Spleen (tissue), 11 donors: ENCODE data around the gene FLNB. TPM values are rescaled to one million over a fixed set of nuclear protein-coding genes. Genes with fewer than 3 reads are reported as not detected.
A peak's percentile ranks its signal among the peaks of the same experiment; 100 is the strongest.

Experiments used
- DNase-seq: peaks from one replicate; pipeline ENCODE4 v3.0.0-alpha.2; 2020
- H3K27ac ChIP-seq, 8 donors: fragments of 200-600 bp; sonication (generic) in 7 of 8; 1 replicate in 4 of 8; 2 replicates in 4 of 8; pipeline versions ENCODE4 v1.5.0 to v1.8.0; 2016 to 2021; ENCODE audit warnings: inconsistent platforms in 4 of 8, mild to moderate bottlenecking in 4 of 8, moderate library complexity in 1 of 8
- H3K27me3 ChIP-seq, 7 donors: fragments of 200-600 bp; sonication (generic) in 6 of 7; replicated peaks in 1 of 7; 1 replicate in 4 of 7; 2 replicates in 3 of 7; pipeline versions ENCODE4 v1.5.0 to v1.8.0; 2016 to 2021; ENCODE audit warnings: inconsistent platforms in 3 of 7, mild to moderate bottlenecking in 1 of 7
- H3K36me3 ChIP-seq, 6 donors: fragments of 200-600 bp; sonication (generic) in 5 of 6; 1 replicate in 4 of 6; 2 replicates in 2 of 6; pipeline versions ENCODE4 v1.5.0 to v1.8.0; 2016 to 2021; ENCODE audit warnings: inconsistent platforms in 2 of 6
- H3K4me1 ChIP-seq, 6 donors: fragments of 200-600 bp; sonication (generic) in 5 of 6; 1 replicate in 3 of 6; 2 replicates in 3 of 6; pipeline versions ENCODE4 v1.5.0 to v1.8.0; 2016 to 2021; ENCODE audit warnings: inconsistent platforms in 3 of 6
- H3K4me3 ChIP-seq, 8 donors: fragments of 200-600 bp; sonication (generic) in 7 of 8; 1 replicate in 4 of 8; 2 replicates in 4 of 8; pipeline versions ENCODE4 v1.5.0 to v1.8.0; 2016 to 2021; ENCODE audit warnings: inconsistent platforms in 4 of 8, mild to moderate bottlenecking in 4 of 8, moderate library complexity in 2 of 8
- H3K9me3 ChIP-seq, 8 donors: fragments of 200-600 bp; sonication (generic) in 7 of 8; 1 replicate in 4 of 8; 2 replicates in 4 of 8; pipeline versions ENCODE4 v1.5.0 to v1.8.0; 2016 to 2021; ENCODE audit warnings: inconsistent platforms in 4 of 8
- CTCF ChIP-seq, 11 experiments: fragments of 200-600 bp in 7 of 11; fragments of 450-650 bp in 4 of 11; sonication (generic) in 4 of 11; IDR thresholded peaks in 8 of 11; conservative IDR thresholded peaks in 3 of 11; 1 replicate in 7 of 11; 2 replicates in 4 of 11; pipeline versions ENCODE4 v1.4.0 to v1.8.0; 2016 to 2021; ENCODE audit warnings: antibody characterized with exemption in 11 of 11, inconsistent platforms in 4 of 11, mild to moderate bottlenecking in 1 of 11
- POLR2A ChIP-seq, 3 donors: fragments of 450-650 bp; IDR thresholded peaks; one replicate each; pipeline ENCODE4 v1.5.1; 2017; ENCODE audit warnings: antibody characterized with exemption in 3 of 3, mild to moderate bottlenecking in 1 of 3
- POLR2AphosphoS5 ChIP-seq, 3 donors: sonication (generic); formaldehyde crosslinking; IDR thresholded peaks; one replicate each; pipeline ENCODE4 v1.5.1; 2017; ENCODE audit warnings: antibody characterized with exemption in 3 of 3
- WGBS, 5 donors: extraction: QIAGEN DNeasy Blood & Tissue Kit in 3 of 5; methylation state at CpG; one replicate each; pipeline versions ENCODE4 v1.1.5 to v1.1.7; 2013 to 2018; 5-methylcytosine and 5-hydroxymethylcytosine counted together
- intact Hi-C: fragments of 100-400 bp; cut with DNase I; formaldehyde crosslinking; loops from one replicate; pipeline ENCODE4 v1.15.0; 2023; ENCODE audit warnings: low total_unique reads
- polyA plus RNA-seq, 3 donors: library from polyadenylated mRNA; stranded (reverse); fragments of 200-250 nt; gene quantifications; one replicate each; pipeline ENCODE4 v1.2.1, GENCODE V29; 2013
- total RNA-seq, 7 donors: library from RNA; depleted of rRNA in 3 of 7; stranded (reverse); fragments of >200 nt in 3 of 7; fragmentation: NEBNext Ultra II Directional in 4 of 7; extraction: Animal tissue kit (Norgen Biotek cat#: 25700) in 4 of 7; gene quantifications; one replicate each; pipeline versions ENCODE4 v1.1.0 to v1.2.1, GENCODE V29; 2016 to 2021
- donor health status: healthy with polysubstance abuse.
- donor health status: DM: no; HTN: no; CAD: no; lungs with moderate emphysema.
- donor health status: DM: no; HTN: no; CAD: no.
- donor health status: Bipolar disorder and iron deficiency.
- donor health status: healthy.
- donor health status: DM: no; HTN: no; CAD: no.
- donor health status: DM: yes; HTN: yes; CAD: no.

The FLNB gene
- total and polyA plus RNA-seq, 10 donors = 38.9 to 163 (median 96.7) TPM

GRCh38 chr3:58175437-58176184, 167.4 kb downstream of the FLNB start:
- Histone ChIP-seq H3K4me1 (peaks cover 8 to 60% (median 49%) of the 10 kb centered on the region in 6 donors), H3K27me3 (peaks cover 0 to 15% (median 0%) of the 10 kb centered on the region in 7 donors), H3K9me3 (no peaks in the 10 kb centered on the region), H3K4me3 (no peak overlapping the region), H3K27ac (peak overlapping the region in 5 of 8 donors; percentile 12 to 45 (median 24)), H3K36me3 (peaks cover 0 to 16% (median 2%) of the 10 kb centered on the region in 6 donors)
- DNase-seq = peak; percentile 41
- 31 to 38% (median 31%) methylated on average over 16 to 18 of the region's 18 CpGs for WGBS, 5 donors
- TF ChIP-seq CTCF (IDR thresholded peaks at IDR 0.05 in 8 of 11, conservative IDR thresholded peaks at IDR 0.05 in 3 of 11) (no peak), POLR2A (IDR thresholded peaks at IDR 0.05) (no peak), POLR2AphosphoS5 (IDR thresholded peaks at IDR 0.05) (no peak)
- intact Hi-C loops = loop anchor here (5.0 kb wide), 1 partner anchor 168 kb away; the partner anchor contains the start of gene FLNB

- H3K4me1 ChIP-seq = peaks cover 8 to 60% (median 49%) of the 10 kb centered on the region in 6 donors
- no peak for DNase-seq
- no peak overlapping the region for H3K27ac ChIP-seq
- 85 to 97% (median 88%) methylated on average over 3 of the region's 3 CpGs for WGBS, 5 donors
- peaks cover 0 to 15% (median 0%) of the 10 kb centered on the region in 7 donors for H3K27me3 ChIP-seq
- TF ChIP-seq POLR2A (IDR thresholded peaks at IDR 0.05) = no peak
- no peak for TF ChIP-seq POLR2AphosphoS5 (IDR thresholded peaks at IDR 0.05)
- TF ChIP-seq CTCF (IDR thresholded peaks at IDR 0.05 in 8 of 11, conservative IDR thresholded peaks at IDR 0.05 in 3 of 11) = no peak
- H3K36me3 ChIP-seq = peaks cover 0 to 11% (median 0%) of the 10 kb centered on the region in 6 donors
- intact Hi-C loops = loop anchor here (5.0 kb wide), 1 partner anchor 169 kb away; the partner anchor contains the start of gene FLNB
- H3K4me3 ChIP-seq = no peak overlapping the region
- no peaks in the 10 kb centered on the region for H3K9me3 ChIP-seq
These were observed 167.9 kb downstream of the FLNB start for GRCh38 chr3:58176185-58176530.

GRCh38 chr3:58176827-58177489, 168.7 kb downstream of the FLNB start:
- intact Hi-C loops = loop anchor here (5.0 kb wide), 1 partner anchor 170 kb away; the partner anchor contains the start of gene FLNB
- Histone ChIP-seq H3K4me3 (no peak overlapping the region), H3K27ac (no peak overlapping the region), H3K27me3 (peaks cover 0 to 15% (median 0%) of the 10 kb centered on the region in 7 donors), H3K4me1 (peaks cover 8 to 60% (median 49%) of the 10 kb centered on the region in 6 donors), H3K36me3 (peaks cover 0 to 3% (median 0%) of the 10 kb centered on the region in 6 donors), H3K9me3 (no peaks in the 10 kb centered on the region)
- peak; percentile 64 for DNase-seq
- TF ChIP-seq CTCF (IDR thresholded peaks at IDR 0.05 in 8 of 11, conservative IDR thresholded peaks at IDR 0.05 in 3 of 11) = no peak
- TF ChIP-seq POLR2A (IDR thresholded peaks at IDR 0.05) = no peak
- no peak for TF ChIP-seq POLR2AphosphoS5 (IDR thresholded peaks at IDR 0.05)
- WGBS, 5 donors = 94 to 97% (median 96%) methylated on average over 10 of the region's 10 CpGs
